ENCODE measurements around the gene ABLIM1. TPM values are rescaled to one million over a fixed set of nuclear protein-coding genes. Genes with fewer than 3 reads are reported as not detected.

The ABLIM1 gene
- total RNA-seq, 1 donor from 2014 or later = 34.3 TPM

DNA sequence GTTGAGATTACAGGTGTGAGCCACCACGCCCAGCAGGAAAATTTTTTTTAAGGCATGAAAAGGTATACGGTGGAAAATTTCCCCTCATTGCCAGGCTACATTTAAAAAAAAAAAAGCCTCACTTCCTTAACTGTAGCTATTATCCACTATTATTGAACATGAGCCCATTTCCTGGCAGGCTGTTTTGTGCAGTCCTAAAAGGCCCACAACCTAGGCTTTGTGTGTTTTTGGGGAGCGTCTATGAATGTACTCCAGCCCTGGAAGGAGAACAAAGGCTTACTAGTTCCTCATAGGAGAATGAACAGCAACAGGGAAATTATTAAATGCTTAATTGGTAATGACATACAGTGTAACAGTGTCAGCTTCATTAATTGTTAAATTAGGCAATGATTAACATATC, 111.0 kb downstream of the ABLIM1 start:
- peak in 1 of 2 donors; percentile 51 for DNase-seq (ENCODE audit: low read depth in 2 of 2)

DNA sequence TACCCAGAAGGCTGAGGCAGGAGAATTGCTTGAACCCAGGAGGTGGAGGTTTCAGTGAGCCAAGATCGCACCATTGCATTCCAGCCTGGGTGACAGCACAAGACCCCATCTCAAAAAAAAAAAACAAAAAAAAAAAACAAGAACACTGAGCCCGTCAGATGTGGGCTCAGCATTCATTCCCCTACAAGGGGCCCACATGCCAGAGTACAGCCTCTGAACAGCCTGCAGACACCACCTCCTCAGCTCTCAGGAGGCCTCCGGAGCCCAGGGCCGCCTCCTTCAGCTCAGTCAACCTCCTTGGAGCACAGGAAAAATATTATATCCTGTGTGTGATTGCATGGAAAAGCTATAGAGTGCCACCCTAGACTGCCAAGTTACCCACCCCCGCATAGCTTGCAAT, 112.3 kb downstream of the ABLIM1 start:
- no peak for DNase-seq (ENCODE audit: low read depth in 2 of 2)

DNA sequence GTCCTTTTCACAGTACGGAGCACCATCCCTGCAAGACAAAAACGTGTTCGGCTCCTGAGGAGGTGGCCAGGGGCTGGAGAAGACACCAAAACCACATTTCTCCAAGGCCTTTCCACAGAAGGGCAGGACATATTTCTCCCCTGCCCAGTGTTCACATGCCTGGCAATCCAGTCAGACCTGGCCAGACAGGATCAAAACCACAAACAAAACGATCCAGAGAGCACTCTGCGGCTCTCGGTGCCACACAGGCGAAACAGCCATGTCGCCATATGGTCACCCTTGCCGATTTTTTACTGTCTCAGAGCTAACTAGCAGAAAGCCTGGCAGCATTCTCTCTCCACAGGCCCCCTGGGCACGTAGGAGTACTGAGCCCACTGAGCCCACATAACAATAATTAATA, 113.0 kb downstream of the ABLIM1 start:
- DNase-seq (ENCODE audit: low read depth in 2 of 2) = no peak

DNA sequence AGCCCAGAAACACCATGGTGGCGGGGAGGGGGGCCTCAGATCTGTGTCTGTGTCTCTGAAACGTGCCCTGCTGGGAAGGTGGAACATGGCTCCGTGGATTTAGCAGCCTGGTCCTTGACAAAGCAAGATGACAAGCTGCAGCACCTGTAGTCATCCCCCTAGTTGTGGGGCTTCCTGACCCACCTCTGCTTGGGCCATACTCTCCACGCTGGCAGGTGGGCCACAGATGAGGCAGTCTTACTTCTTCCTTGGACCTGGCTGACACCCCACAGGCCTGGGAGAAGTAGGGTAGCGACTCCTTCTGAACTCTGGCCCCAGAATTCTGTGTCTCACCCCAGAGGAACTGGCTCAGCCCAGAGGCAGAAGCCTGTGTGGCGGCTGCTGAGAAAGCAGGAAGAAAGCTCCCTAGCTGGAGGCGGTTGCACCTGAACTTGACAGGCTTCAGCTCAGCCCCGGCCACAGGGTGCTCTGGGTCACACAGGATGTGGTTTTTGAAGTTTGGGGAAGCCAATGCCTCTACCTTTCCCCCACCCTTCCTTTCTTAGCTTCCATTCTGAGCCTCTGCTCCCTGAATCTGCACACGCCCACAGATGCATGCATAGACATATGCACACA, 113.9 kb downstream of the ABLIM1 start:
- DNase-seq (ENCODE audit: low read depth in 2 of 2) = no peak

DNA sequence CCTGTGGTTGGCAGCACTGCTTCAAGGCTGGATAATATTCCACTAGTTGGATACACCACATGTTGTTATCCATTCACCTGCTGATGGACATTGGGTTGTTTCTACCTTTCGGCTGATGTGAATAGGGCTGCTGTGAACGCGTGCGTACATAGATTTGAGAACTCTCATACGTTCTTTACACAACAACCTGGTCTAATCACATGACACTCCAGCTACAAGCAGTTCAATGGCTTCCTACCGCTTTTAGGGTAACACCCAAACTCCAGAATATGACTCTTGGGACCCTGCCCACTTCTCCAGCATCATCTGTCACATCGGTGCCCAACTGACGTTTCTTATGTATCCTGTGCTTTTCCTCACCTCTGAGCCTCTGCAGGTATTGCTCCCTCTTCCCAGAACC, 114.6 kb downstream of the ABLIM1 start:
- no peak for DNase-seq (ENCODE audit: low read depth in 2 of 2)

DNA sequence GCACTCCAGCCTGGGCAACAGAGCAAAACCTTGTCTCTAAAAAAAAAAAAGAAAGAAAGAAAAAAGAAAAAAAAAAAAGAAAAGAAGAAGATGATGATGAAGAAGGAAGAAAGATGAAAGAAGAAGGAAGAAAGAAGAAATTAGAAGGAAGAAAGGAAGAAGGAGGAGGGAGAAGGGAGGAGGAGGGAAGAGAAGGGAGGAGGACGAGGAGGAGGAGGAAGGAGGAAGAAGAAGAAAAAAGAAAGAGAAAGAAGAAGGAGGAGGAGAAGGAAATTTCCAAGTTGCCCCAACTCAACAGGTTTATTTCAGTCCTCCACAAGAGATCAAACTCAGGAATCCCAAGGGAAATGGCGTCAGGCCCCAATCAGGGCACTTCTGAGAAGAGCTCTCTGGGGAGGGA, 115.7 kb downstream of the ABLIM1 start:
- DNase-seq (ENCODE audit: low read depth in 2 of 2) = no peak

DNA sequence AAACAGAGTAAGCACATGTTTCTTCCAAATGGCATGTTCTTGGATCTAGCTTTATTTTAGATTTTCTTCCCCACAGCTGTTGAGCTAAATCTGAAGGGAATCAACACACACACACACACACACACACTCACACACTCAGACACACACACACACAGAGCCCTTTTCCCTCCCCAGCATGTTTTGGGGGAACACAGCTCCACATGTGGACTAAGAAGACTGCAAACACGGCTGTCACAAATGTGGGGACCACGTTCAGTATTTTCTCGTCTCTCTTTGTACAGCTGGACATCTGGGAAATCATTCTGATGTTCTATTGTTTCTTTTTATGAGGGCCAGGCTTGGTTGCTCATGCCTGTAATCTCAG, 116.3 kb downstream of the ABLIM1 start:
- DNase-seq (ENCODE audit: low read depth in 2 of 2) = no peak

DNA sequence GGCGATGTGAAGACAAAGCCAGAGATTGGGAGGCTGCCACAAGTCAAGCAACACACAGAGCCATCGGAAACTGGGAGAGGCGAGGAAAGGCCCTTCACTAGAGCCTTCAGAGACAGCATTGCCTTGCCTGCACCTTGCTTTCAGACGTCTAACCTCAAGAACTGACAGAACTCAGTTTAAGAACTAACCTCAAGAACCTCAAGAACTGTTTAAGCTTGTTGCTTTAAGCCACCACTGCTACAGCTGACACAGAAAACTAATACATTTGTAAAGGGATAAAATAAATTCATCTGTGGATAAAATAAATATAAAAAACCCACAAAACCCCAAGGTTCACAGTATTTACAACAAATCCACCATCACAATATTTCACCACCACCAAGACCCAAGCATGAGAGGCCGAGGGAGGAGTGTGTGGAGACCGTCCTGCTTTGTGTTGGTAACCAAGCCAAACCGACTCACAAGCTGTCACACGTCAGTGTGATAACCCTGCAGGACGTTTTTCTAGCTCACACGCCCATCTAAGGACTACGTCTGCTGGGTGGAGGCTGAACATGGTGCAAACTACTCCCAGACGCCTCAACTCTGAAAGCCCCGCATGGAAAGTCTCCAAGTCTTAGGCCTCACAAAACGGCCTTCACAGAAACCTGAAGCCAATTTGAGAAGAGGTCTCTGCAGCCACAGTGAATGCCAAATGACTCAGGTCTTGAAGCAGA, 116.8 kb downstream of the ABLIM1 start:
- peak in 1 of 2 donors; percentile 32 for DNase-seq (ENCODE audit: low read depth in 2 of 2)

DNA sequence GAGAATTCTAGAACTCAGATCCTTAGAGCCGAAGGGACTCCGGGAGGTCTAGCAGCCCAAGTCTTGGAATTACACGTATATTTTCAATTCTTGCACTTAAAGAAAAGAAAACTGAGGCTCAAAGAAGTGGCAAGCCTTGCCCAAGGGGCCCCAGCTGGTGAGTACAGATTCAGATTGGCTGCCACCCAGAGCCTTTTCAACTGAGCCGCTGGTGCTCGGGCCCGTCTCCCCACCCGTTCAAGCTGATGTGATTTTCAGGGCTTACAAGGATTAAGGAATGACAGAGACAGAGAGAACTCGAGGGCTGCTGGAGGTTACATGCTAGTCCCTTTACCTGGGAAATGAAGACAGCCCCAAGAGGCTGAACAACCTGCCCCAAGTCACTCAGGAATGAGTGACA, 117.8 kb downstream of the ABLIM1 start:
- no peak for DNase-seq (ENCODE audit: low read depth in 2 of 2)

DNA sequence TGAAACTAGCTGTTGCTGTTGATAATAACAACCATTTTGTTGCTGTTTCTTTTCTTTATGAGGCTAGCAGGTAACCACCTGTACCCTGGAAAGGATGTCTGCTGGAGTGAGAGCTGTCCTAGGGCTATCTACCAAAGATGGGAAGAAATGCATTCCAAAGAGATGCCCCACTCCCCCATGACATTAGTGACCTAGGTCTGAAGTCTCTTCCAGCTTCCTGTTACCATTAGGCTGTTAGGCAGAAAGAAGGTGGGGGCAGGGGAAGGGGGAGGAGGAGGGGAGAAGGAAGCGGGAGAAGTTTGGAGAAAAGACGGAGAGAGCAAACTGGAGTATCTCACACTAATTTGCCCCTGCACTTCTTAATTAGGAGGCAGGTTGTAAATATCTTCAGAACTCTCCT, 118.5 kb downstream of the ABLIM1 start:
- no peak for DNase-seq (ENCODE audit: low read depth in 2 of 2)

DNA sequence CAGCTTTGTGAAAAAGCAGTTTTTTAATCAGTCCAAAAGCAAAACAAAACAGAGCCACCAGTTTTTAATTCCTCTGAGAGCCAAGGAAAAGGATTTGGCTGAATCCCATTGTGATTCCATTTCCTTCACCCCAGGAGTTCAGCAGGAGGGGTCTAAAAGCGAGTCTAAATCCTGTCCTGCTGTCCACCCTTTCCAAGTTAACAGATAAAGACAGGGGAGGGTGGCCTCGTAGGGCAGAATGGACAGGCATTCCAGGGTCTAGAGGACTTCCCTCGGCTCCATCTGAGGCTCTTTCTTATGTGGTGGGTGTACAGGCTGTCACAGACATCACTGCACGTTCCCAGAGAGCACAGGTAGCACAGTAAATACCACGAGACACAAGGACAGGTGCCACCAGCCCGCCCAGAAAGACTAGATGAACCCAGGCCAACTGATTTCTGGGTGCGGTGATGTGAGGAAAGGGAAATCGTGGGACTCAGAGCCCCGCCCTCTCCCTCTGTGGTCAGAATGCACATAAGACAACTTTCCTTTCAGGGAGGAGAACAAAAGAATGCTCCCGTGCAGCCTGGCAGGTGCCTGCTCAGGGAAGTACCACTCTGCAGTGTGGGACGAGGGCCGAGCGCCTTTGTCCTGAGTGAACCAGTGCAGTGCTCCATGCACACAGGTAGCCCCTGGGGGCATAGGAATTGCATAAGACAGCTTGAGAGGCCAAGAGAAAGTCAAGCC, 119.7 kb downstream of the ABLIM1 start:
- DNase-seq (ENCODE audit: low read depth in 2 of 2) = no peak

DNA sequence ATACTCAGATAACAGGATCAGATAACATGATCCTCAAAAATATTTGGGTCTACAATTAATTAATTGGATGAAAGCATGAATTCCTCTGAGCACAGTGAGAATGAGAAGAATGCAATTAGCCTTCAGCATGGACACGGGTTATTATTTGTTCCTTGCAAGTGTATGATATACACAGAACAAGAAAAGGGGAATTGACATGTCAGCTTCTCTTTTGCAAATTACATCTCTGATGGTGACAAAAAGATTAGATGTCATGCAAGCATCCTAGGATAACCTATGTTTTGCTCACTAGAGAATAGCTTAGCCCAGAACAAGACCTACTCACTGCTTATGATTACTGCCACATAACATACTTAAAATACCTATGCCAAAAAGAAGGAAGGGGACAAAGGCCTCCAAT, 120.3 kb downstream of the ABLIM1 start:
- no peak for DNase-seq (ENCODE audit: low read depth in 2 of 2)

DNA sequence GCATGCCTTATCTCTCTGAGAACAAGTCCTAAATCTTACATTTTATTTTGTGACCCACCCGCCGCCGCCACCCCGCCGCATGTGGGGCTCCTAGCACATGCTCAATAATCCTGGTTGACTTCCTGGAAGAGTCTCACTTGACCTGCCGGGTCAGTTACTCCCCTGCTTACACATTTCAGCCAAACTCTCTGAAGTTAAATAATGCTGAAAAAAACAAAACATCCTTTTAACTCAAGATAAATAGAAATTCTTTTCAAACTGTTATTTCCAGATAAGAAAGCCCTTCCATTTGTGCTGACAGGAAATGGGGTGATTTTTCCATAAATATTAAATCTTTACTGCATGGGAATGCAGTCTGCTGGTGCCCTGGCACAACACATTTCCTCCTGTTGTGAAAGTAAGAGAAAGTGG, 123.5 kb downstream of the ABLIM1 start:
- DNase-seq (ENCODE audit: low read depth in 2 of 2) = peak in 1 of 2 donors; percentile 67

DNA sequence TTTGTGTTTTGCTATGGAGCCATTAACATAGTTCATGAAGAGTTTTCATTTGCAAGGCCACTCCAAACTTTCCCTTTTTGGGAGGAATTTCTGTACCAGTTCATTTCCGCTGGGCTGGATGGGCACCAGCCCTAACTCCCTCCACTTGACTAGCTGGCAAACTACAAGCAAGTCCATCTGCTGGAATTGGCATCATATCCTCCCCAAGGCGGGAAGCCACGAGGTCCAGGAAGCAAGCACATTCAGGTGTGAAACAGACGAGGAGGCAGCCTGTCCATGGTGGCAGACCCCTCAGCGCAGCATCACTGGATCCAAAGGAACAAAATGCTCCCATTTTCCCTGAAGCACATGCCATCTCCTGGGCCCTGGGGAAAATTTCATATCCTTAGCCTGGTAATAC, 125.8 kb downstream of the ABLIM1 start:
- no peak for DNase-seq (ENCODE audit: low read depth in 2 of 2)

DNA sequence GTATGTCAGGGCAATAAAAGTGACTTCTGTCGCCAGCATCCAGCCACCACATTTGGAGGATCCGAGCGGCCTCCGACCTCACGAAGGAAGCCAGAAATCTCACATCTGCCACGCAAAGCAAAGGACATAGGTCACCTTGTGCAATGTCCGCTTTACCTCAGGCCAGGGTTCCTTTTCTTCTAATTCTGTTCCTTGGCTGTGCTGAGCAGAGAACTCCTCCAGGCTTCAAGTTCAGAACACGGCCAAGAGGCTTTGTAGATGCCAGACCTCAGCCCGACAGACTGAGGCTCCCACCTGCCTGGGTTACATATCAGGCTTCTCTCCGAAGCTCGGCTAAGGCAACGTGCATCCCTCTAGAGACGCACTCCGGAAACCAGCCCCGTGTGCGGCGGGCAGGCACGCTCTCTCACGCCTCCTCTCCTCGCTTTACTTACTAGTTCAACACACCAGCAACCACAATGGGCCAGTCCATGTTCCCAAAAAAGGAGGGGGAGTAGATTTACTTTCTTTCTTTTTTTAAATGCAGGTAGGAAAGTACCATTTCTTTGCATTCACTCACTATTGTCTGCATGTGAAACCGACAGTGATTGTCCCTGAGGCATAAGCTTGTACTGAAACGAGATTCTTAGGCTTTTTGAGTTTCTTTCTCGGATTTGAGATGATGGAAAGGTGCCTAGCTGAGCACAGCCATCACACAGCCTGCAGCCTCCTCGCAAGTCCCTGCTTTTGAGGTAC, 131.4 kb downstream of the ABLIM1 start:
- peak; percentile 81 to 83 for DNase-seq (ENCODE audit: low read depth in 2 of 2)

DNA sequence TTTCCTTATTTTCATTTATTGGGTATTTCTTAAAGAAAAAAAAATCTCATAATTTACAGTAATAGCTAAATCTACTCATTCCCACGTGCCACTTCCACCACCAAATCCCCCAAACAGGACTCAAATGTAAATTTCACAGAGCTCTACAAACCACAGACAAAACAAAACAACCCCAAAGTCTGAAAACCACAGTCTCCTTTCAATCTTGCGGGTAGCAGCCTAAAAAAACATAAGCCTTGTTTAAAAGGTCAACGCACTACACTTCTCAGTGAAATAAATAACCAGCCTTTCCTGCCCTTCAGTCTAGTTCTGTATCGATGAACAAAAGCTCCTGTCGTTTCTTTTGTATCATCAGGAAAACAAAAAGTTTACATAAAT, 132.0 kb downstream of the ABLIM1 start:
- peak in 1 of 2 donors; percentile 14 for DNase-seq (ENCODE audit: low read depth in 2 of 2)

DNA sequence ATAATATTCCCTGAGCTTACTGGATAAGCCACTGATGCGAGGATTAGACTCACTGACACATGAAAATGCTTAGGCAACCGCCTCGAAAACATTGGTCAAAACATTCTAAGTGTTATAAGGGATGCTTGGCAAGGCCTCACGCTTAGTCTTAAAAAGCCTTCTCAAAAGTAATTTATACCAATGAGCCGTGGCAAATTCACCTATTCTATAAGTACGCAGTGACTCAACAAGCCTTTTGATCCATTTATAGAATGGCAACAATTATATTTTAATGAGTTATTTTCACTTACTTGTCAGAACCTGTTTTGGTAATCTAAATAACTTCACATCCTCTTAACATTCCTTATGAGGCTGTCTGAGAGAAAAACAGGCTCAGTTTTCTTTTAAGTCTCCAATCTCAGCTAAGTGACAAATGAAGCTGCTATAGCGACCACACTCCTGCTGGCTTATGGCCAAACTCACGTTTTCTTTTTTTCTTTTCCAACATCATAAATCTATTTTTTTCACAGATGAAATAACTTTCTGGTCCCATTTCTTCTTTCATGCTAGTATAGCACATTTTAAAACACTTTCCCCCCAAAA, 132.6 kb downstream of the ABLIM1 start:
- DNase-seq (ENCODE audit: low read depth in 2 of 2) = peak in 1 of 2 donors; percentile 53

DNA sequence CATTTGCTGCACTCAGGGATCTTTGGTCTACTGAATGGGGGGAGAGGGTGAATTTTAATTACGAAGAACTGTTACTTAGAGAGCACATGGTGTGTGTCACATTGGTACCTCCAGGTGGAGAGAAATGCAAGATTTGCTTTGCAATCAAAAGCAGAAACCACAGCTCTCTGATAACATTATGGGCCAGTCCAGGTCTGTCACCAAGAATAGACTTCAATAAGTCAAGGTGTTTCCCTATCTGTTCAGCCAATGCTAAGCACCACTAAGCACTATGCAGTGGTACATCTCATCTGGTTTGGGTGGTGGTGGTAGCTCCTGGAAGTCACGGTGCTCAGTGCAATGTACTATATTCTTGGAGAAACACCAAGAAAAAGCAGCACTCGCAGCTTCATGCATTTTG, 134.2 kb downstream of the ABLIM1 start:
- DNase-seq (ENCODE audit: low read depth in 2 of 2) = no peak

DNA sequence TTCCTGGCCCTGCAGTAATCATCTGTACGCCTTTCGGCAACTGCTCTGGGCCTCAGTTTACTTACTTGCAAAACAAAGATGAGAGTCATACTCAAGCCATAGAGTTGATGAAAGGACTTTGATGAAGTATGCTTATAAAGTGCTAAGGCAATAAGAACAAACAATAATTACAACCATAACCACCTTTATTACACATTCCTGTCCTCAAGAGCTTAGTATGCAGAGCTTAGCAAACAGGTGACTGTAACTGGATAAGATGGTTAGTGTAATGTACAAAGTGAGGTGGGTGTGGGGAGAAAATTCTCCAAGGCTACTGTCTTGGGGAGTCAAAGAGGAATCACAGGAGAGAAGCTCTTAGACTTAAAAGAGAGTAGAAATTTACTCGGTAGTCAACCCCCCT, 136.8 kb downstream of the ABLIM1 start:
- DNase-seq (ENCODE audit: low read depth in 2 of 2) = no peak

DNA sequence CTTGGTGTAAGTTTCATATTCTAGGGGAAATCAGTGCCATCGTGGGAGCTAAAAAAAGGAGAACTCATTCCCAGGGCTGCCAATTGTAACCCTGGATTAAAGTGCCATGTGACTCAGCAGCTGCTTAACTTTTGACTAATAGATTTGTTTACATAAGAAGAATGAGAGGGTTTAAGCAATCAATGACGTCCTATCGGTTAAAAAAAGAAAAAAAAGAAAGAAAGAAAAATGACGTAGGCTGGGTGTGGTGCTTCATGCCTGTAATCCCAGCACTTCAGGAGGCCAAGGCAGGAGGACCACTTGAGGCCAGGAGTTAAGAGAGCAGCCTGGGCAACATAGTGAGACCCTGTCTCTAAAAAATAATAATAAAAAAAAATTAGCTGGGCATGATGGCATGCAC, 137.6 kb downstream of the ABLIM1 start:
- peak in 1 of 2 donors; percentile 71 for DNase-seq (ENCODE audit: low read depth in 2 of 2)

DNA sequence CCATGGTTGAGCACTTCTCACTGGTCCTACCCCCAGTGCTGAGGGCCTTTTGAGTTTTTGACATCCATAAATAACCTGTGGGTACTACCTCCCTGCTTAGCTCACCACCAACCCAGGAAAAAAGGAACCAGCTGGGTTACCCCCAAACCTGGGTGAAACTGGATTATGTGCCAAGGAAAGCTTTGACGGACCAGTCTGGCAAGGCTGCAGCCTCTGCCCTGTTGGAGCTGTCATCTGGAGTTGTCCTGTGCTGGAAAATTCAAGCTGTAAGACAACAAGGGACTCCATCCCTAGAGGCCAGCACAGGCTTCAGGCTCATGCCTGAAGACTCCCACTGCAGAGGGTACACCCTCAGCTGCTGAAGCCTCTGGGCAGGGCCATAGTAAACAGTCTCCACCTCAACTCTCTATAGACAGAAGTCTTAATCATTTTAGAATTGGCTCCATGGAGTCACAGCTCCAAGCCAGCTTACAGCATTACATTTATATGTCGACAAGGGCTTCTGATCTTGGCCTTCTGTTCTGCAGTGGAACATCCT, 138.2 kb downstream of the ABLIM1 start:
- DNase-seq (ENCODE audit: low read depth in 2 of 2) = no peak

DNA sequence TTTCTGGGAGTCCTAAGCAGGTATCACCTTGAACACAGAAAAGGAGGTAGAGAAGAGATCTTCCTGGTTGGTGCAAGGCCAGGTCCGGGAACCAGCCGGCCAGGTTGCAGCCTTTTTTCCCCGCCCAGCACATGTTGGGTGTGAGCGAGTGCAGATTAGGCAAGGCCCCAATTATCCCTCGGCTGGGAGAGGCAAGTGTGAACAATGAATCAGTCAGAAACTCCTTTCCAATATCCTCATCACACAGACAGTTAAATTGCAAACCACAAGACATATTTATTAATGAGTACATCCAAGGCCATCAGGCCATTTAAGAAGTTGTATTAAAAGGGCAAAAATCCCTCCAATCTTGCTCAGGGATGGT, 138.8 kb downstream of the ABLIM1 start:
- no peak for DNase-seq (ENCODE audit: low read depth in 2 of 2)
